NCI-H2196 treated with DMSO at 0.1 percent for 48 hours (cell line): ENCODE data around the gene MPP1.

Source experiments
- DNase-seq: peaks from one replicate; lab custom pipeline; 2025; ENCODE audit not compliant: unreplicated experiment; lab: John Stamatoyannopoulos, UW

Gene MPP1

DNA sequence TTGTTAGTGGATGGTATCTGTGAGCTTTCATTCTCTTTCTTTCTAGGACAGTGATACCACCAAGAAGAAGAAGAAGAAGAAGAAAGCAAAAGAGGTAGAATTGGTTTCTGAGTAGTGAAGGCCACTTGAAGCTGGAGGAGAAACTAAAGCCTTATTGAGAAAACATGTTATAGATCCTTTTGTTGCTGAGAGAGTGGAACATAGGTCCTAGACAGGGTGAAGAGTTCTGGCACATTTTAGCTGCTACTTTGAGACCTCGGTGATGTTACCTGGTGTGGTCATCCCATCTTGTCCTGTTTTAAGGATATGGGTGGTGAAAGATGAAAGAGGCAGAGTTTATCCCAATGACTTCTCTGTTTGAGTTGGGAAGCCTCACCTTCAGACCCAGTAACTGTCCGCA is 28.5 kb downstream of the MPP1 start:
- DNase-seq: no peak

DNA sequence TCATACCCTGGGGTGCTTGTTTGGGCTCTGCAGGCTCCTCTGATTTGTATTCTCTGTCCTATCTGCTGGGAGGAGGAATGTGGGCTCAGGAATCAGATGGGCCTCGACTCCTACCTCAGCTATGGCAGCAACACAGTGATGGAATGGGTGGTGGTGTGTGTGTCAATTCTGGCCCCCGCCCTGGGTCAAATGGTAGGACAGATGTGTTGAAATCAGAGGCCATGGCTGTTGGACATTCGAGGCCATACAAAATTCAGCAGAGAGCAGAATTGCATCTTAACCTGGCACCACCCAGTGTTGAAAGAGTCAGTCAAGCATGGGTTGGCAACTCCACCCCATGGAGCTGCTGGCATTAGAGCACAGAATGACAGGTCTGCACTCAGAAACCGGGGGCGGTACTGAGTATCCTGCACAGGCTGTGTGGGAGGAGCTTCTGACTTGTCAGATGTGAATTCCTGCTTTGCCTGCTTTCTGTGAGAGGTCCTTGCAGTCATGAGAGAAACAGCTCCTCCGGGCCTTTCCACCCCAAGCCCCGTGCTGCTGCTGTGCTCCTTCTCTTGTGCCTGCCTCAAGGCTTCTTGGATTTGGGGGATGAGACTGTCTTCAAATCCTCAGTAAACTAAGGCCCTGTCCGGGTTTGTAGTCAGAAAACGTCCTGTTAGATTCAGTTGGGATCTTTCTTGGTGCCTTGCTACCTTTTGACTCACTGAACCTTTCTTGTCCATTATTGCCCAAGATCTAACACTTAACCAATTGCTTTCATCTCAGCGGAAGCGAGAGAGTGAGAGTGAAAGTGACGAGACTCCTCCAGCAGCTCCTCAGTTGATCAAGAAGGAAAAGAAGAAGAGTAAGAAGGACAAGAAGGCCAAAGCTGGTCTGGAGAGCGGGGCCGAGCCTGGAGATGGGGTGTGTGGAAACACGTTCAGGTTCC is 29.6 kb downstream of the MPP1 start:
- no peak for DNase-seq

DNA sequence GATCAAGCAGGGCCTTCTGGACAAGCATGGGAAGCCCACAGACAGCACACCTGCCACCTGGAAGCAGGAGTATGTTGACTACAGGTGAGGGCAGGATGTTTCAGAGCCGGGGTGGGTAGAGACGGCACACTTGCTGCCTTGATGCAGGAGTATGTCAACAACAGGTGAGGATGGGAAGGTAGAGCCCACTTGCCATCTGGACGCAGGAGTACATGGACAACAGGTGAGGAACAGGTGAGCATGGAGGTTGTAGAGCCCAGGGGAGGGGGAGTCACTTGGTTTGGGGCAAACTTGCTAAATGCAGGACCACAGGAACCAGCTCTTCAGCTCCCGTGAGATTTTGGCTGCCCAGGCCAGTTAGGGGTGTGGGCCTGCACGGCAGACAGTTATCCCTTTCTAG is 30.7 kb downstream of the MPP1 start:
- no peak for DNase-seq

DNA sequence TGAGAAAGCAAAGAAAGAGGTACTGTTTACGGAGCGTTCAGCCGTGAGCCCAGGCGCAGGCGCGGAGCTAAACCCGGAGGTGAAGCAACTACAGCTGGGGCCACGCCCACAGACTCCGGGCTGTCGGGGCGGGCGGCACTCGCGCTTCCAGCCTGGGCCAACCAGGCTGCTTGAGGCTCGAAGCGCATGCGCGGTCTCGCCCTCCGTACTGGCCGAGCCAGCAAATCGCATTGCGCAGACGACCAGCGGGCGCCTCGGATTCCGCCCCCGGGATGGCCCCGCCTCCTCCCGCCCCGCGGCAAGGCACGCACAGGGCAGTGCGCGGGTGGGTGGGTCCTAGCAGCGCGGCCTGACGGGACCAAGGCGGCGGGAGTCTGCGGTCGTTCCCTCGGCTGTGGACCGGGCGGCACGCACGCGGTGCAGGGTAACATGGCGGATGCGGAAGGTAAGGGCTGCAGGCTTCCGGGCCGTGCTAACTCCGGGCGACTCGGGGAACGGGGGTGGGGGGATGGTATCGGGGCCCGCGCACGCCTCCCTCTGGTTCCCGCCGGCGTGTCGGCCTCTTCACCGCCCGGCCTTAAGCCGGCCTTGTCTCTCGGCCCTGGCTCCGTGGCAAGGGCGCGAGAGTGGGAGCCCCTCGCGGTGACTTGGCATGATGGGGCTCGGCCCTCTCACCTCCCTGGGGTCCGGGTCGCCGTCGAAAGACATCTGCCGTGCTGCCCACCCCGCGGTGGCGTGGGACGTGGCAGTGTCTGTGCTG is 42.6 kb downstream of the MPP1 start, which contains the start of gene DKC1:
TSS of gene DKC1 (plus strand) at position 328 of the 760 bp plus-strand sequence. CDS start at position 430, 102 bp downstream.
- peak; percentile 84 for DNase-seq

DNA sequence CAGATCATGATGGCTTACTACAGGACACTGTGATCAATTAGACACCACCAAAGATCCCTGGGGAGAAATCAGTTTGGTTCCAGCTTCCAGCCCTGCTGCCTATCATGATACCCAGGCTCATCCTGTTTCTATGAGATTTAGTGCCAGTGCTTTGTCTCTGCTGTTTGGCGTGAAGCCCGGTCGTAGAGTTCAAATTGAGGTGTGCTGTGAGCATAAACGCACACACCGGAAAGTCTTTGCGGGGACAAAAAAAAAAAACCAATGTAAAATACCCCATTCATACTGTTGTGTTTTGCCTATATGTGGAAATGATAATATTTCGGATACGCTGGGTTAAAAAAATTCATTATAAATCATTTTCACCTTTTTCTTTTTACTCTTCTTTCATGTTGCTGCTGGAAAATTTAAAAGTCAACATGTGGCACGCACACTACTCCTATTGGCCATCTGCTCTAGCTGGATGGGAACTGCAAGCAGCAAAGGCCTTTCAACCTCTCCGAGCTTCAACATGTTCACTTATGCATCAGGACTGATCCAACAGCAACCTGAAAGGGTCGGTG is 43.2 kb downstream of the MPP1 start:
- DNase-seq: peak; percentile 19

DNA sequence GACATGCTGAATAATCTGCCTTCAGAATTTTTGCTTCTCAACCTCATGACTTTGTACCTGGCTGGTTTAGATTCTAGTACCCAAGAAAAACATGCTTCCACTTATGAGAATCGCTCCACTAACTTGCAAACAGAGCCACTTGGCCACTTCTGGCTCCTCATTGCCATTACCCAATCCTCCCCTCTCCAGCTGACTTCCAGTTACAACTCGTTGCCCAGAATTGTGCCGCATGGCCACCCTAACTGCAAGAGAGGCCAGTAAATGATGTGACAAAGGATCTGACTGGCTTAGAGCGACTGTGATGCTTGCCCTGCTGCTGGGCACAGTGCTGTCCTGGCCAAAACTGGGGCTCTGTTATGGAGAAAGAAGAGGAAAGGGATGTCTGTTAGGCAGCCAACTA is 46.6 kb downstream of the MPP1 start:
- no peak for DNase-seq

DNA sequence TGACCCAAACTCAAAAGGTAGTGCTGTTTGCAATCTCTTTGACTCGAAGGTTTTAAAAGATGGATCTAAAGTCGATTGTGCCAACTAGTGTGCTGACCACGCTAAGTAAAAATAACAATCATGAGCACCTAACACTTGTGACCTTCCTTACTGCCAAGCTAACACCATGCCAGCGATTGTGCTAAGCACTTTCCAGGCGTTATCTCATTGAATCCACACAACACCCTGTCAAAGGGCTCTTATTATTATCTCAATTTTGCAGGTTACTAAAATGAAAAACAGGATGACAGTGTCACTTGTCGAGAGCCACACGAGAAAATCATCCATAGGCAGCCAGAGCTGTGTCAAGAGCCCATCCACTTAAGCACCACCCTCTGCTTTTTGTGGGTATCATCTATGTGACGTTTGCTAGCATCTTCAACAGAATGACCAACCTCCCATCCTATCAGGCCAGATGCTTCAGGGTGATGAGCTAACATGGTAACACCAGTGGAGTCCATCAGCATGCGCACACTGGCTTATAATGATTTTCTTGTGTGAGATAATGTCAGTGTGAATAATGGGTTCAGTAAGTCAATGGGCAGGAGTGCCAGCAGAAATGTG is 53.5 kb downstream of the MPP1 start:
- DNase-seq: no peak

DNA sequence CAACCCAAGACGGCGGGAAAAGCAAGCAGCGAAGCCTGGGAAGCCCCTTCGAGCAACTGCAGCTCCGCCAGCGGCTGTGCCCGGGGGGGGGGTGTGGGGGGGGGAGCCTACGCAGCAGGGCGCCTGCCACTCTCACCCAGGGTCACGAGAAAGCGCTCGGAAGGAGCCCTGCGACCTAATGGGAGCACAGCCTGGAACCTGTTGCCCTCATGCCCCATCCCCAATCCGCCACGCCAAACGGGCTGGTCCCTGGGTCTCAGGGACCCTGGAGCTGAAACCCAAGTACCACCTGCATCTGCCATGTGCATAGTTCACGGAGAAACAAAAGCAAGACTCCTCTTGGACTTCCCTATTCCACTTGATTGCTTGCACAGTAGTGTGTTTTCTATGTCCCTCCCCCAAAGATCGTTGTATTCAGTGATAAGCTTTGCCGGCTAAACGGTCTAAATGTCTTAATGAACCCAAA is 54.0 kb downstream of the MPP1 start:
- DNase-seq: no peak

DNA sequence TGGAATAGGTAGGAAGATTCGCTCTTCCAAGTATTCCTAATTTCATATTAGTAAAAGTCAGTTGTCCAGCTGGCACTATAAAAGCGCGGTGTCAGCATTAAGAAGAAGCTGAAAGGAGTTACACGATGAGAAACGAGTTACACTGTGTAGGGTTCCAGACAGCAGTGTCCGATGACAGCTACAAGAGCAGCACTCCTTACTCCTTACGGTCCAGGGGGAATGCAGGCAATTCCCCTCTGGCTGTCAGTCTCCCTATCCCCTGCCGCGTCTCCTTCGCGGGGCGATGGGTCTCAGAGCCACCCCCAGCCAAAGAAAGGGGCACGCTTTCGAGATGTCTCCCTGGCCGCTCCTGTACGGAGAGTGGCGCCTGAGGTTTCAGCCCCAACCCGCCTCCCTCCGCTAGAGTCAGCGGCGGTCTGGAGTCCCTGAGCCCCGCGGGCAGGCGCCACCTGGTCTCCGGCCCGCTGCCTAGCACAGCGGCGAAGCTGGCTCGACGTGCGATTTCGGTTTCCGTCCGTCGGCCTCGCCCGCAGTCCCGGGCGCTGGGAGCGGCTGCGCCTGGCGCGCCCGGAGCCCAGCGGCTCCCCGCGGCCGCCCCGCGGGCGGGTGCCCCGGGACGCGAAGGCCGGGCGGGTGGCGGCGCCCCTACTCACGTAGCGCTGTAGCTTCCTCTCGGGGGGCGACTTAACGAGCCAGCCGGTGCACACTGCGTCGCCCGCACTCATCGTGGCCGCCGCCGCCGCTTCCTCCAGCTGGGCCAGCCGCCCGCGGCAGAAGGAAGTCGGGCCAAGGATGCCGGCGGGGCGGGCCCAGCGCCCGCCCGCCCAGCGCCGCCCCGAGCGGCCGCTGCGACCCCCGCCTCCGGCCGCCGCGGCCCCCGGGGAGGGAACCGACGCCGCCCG is 54.7 kb downstream of the MPP1 start, which contains the start of gene GAB3:
TSS of gene GAB3 (minus strand) at position 777 of the 902 bp plus-strand sequence. CDS start at position 725, 52 bp downstream.
- DNase-seq: no peak

DNA sequence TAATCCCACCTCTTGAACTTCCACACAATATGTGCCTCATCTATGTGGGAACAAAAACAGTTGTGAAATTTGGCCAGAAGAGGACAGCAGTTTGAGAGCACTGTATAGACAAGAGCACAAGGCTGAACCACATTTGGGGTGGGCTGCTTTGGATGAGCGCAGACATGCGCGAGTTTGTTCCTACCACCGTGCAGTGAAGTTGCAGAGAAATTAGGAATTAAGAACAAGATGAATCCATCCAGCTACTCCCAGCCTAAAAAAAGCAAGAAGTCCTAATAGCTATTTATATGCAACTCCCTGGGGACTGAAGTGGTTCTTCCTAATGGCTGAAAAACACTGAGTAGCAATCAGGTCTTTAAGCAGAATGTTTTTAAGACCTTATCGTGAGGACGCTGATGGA is 55.4 kb downstream of the MPP1 start:
- no peak for DNase-seq

DNA sequence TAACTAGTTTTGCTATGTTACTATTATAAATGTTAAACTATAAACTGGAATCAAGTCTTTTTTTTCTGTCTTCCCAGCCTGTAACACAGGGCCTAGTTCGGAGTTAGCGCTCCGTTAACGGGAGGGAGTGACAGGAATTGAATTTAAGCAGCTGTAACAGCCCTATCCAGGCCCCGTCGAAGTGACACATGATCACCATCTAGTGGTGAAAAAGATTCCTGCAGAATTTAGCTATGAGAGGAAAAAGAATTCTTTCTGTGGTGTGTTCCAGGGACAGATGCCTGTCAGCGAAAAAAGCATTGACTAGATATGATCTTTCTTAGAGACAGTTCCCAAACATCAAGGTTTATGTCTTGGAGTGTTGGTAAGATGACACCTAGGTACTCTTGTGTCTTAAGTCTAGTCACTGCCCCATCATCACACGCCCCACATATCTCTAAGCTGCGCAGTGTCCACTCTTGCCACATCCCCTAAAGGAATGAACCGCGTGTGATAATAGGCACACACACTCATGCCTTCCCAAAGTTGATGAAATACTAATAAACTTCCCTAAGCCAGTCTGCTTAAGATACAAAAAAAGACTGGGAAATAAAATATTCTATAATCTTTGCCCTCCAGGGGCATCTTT is 56.5 kb downstream of the MPP1 start:
- DNase-seq: peak; percentile 4

DNA sequence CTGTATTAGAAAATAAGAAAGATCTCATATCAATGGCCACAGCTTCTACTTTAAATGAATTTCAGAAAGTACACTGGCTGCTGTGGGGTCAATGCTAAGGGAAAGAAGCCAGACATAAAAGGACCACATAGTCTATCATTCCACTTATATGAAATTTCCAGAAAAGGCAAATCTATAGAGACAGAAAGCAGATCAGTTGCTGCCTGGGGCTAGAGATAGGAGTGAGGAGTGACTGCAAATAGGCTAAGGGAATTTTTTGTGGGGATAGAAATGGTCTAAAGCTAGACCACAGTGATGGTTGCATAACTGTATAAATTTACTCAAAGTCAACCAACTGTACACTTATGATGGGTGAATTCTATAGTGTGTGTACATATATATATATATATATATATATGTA is 62.7 kb downstream of the MPP1 start:
- DNase-seq: no peak

DNA sequence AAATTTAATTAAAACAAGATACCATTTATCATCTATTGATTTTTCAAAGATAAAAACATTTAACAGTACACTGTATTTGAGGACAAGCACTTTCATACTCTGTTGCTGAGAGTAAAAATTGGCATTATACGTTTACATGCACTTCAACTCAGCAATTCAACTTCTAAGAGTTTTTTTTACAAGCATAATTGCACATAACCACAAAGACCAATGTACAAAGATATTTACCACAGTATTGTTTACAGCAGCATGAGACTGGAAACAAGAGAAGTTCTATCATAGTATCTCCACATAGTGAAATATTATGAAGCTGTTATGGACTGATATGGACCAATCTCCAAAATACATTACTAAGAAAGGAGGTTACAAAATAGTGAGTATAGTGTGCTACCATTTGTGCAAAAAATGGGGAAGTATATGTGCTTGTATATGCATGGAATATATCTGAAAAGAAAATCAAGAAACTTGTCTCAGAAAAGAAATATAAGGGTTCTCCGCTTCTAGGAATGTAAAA is 65.3 kb downstream of the MPP1 start:
- DNase-seq: no peak

DNA sequence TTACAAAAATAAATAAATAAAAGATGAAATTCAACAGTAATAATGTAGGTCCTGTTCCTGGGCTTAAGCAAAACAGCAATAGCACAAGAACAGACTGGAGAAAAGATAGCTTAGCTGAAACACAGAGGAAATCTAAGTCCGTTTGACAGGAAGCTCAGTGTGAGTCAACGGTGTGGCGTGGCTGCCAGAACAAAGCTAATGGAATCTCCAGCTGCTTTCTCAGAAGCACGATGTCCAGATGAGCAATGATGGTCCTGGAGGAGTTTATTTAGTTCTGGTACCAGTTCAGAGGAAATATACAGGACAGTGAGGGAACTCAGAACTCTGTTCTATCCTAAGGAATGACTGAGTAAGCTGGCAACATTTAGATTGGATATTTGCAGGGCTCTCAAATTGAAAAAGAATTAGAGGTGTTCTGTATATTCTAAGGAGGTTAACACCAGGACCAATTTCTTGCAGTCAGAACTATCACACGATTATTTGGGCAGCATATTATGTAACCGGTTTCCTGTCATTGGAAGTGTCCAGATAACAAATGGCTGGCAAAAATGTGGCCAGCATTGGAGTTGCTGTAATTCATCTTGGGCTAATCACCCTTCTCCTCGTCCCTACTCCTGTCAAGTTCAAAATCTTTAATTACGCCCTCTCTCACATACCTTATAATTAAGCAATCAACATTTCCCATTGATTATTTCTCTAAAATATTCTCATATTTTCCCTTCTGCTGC is 67.1 kb downstream of the MPP1 start:
- no peak for DNase-seq

DNA sequence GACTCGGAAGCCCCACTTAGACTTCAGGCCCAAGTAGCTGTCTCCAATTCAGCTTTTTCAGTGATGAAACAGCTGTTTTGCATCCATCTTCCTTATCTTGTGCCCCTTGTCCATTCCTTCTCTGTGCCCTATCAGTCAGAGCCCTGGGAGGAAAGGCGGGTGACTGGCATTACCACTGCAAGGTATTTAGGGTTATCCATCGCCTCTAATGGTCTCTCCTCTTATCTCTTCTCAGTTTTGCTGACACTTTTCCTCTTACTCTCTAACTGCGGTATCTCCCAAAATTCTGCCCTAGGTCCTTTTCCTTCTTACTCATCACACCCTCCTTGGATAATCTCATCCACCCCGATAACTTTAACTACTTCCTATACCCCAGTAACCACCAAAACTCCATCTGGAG is 68.1 kb downstream of the MPP1 start:
- no peak for DNase-seq

DNA sequence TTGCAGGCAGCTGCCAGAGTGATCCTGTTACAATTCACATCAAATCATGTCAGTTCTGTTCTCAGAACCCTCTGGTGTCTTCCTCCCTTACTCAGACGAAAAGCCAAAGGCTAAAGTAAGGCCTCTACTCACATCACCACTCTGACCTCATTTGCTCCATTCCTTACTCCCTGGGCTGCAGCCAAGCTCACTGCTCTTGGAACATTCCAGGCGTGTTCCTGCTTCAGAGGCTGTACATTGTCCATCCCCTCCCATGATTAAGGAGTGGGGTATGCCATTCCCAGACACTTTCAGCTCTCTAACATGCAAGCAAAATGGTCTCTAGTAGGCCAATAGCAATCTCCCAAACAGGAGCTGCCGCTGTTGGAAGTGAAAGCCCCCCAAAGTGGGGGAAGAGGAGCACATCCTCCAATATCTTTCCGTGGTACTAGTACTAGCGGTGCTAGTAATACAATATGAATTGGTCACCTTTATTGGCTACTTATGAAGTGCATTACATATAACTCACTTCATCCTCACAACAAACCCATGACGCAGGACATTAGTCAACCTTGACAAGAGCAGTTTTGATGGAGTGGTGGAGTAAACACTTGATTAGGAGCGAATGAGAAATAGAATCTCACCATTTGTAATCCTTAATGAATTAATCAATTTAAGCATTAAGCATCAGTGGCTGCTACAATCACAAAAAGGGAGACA is 69.4 kb downstream of the MPP1 start:
- DNase-seq: no peak

DNA sequence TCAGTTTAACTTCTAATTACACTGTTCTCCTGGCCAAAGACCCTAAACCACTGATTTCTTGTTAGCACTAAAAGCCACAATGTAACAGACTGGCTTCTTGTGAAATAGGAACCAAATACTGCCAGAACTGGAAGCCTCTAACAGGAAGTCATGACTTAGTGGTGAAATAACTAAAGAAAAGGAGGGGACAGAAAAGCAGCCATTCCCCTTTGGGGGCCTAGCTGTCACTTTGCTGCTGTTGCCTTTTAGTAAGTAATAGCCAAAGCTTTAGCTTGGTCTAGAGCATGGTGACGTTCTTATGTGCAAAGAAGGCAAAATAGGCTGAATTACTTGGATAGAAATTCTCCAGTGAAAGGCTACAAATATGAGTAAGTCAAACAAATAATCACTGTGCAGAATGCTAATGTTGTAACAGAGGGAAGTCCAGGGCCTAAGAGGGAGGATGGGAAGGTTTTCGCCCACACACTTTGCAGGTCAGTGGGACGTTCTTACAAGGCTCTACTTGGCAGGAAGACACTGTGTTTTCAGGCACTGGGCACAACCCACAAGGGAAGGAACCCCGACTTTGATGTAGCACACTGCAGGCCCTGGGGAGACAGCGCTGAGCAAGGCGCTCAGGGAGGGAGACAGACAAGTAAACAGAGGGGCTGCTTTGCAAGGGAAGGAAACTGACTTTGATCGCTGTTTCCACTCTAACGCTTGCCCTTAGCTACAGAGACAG is 71.1 kb downstream of the MPP1 start:
- DNase-seq: no peak

DNA sequence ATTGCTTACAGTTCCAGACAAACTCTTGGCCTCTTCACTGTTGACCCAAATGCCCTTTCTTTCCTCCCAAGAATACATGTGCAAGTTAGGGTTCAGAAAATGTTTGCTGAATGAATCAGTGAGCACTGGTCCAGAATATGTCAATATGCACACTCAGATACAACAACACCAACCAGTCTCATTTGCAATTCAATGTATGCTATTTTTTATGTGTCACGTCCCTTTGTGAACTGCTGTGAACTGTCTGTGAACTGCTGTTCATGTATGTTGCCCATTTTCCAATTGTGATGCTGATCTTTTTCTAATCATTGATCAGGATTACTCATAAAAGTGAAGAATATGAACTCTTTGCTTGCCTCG is 72.2 kb downstream of the MPP1 start:
- no peak for DNase-seq
